Right lung (tissue), 5 donors: ENCODE data around the gene TXNDC11. TPM values are rescaled to one million over a fixed set of nuclear protein-coding genes. Genes with fewer than 3 reads are reported as not detected.
A peak's percentile ranks its signal among the peaks of the same experiment; 100 is the strongest.

Source experiments
- DNase-seq, 2 donors: peaks; one replicate each; pipeline ENCODE4 v3.0.0-alpha.2; 2013
- polyA plus RNA-seq, 5 donors: library from polyadenylated mRNA; unstranded; fragments of 120-200 nt; gene quantifications; one replicate each; pipeline versions ENCODE4 v1.2.1 to v1.2.3, GENCODE V29; 2013; ENCODE audit warnings: inconsistent platforms in 1 of 5, low replicate concordance in 1 of 5; ENCODE audit not compliant: insufficient read length in 5 of 5, insufficient read depth in 1 of 5

The TXNDC11 gene
- polyA plus RNA-seq, 5 donors, result 32.3 to 44.8 (median 37.1) TPM

- DNase-seq, result peak in 1 of 2 donors; percentile 60
Observed at GRCh38 chr16:11725457-11725856, 17.2 kb downstream of the TXNDC11 start.

DNA sequence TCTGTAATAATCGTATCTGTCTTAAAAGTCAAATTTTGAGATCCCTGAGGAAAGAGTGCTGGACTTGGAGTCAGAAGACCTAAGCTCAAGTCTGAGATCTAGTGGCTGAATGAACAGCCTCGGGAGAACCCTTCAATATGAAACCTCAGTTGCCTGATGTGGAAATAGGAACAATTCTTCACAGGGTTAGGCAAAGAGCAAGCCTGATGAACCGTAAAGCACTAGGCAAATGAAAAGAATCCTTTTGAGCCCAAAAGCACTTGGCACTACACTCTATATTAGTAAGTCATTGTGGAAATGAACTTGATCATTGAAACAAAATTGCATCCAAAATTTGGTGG, 20.2 kb downstream of the TXNDC11 start:
- no peak for DNase-seq

DNA sequence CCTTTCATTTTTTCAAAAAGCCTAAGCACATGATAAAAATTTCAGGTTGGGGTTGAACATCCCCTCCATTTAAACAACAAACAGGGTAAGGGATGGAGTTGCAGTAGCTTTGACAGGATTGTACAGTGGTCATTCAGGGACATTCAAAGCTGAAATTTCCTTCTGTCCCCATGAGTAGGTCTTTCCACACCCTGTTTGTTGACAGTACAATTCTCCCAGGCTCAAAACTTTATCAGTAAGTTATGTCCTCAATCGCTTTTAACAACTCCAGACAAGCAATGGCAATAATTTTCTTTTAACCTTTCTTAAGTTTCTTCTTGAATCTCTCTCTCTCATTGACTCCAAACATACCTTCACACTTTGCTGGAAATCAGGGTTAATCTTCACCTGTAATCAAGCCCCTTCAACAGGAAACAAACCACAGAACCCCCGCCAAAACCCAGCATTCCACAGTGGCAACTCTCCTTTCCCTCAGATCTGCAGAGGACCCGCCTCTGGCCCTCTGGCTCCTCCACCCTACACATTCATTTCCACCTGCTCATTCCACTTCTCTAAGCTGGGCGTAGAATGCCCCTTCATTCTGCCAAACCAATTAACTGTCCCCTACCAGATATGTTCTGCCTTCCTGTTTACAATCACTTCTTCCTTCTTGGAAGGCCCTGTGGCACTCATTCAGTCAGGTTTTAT, 20.7 kb downstream of the TXNDC11 start:
- no peak for DNase-seq

- no peak for DNase-seq
Observed at GRCh38 chr16:11719762-11720161, 22.9 kb downstream of the TXNDC11 start.

- DNase-seq, result no peak
Observed at GRCh38 chr16:11719171-11719570, 23.5 kb downstream of the TXNDC11 start.

- DNase-seq, result no peak
Observed at GRCh38 chr16:11717811-11718210, 24.8 kb downstream of the TXNDC11 start.

DNA sequence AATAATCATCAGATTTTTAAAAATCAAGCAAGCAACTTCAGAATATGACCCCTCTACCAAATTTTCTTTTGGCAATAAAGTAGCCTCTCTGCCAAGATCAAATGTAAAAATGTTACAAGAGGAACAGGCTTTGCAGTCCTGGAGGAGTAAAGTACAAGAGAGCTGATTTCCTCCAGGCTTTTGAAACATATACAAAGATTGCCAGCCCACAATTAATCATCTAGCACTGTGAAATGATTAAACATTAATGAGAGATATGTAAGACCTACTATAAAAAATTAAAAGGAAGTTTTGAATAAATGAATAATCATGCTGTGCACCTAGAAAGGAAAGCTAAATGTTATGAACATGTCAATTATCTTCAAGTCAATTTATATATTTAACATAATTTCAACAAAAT, 26.3 kb downstream of the TXNDC11 start:
- no peak for DNase-seq

DNA sequence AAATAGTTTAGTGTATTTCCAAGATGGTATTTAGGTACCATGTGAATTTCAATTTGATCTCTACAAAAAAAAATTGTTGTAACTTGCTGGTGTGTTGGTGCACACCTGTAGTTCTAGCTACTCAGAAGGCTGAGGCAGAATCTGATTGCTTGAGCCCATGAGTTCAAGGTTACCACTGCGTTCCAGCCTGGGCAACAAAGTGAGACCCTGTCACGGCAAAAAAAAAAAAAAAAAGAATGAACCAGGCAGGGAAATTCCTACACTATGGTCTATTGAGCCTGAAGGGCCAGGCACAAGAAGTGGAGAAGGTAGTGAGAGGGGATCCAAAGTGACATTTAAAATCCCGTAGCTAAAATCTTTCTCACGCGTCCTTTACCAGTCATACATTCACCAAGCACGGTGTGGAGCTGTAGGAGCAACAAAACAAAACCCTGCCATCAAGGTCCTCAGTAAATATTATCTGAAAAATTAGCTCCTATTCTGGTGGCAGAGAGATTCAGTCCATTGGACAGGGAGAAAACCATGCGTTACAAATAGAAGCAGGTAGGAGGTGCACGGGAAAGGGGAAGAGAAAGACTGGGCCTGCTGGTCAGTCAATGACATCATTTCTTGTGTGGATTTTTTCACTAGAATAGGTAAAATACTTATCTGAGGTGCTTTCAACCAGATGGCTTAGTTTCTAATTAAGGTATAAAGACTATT, 27.3 kb downstream of the TXNDC11 start:
- DNase-seq, result no peak

DNA sequence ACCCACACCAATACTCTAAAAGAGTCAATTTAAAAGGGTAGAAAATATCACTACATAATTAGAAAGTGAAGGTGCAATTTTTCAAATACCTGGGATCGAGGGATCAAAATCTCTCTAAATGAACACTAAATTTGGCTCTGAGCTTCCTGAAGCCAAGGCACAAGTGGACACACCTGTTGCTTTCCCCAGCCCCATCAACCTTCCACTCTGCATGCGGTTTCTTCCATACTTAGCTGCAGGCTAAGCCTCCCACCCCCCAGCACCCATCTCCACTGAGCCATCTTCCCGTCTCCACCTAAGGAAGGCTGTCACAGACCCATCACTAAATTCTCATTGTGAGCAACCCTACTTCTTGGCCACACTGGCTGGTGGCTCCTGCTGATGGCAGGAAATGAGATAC, 30.5 kb downstream of the TXNDC11 start:
- no peak for DNase-seq

DNA sequence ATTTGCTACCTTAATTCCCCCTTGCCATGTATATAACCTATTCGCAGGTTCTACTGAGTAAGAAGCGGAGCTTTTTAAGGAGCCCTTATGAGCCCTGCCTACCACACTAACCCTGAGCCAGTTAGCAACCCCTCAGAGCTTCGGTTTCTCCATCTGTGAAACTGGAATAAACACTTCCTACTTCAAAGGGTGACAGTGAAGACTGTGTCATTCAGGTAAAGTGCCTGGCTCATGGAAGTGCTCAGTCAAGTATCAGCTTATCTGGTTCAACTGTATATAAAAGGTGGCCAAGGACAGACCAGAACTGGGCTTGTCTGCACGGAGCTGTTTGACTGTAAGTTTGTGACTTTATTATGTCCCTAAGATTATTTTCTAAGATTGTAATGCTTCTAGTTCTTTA, 31.0 kb downstream of the TXNDC11 start:
- DNase-seq, result no peak

DNA sequence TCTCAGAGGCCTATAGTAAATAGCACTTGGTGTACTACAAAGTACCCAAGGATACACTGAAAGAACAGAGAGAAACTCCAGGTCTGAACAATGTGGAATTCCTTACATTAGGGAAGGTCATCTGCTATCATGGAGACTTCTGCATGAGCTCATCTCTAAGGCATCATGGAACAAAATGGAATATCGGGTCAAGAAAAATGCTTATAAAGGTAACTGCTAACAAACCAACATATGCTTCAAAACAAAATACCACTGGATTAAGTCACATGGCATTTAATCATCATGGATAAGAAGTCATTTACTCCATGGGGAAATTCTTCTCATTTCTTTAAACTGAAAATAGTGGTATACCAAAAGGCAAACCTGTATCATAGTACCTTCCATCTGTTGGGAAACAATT, 34.2 kb downstream of the TXNDC11 start:
- no peak for DNase-seq

- no peak for DNase-seq
Observed at GRCh38 chr16:11707679-11708197, 34.9 kb downstream of the TXNDC11 start.

DNA sequence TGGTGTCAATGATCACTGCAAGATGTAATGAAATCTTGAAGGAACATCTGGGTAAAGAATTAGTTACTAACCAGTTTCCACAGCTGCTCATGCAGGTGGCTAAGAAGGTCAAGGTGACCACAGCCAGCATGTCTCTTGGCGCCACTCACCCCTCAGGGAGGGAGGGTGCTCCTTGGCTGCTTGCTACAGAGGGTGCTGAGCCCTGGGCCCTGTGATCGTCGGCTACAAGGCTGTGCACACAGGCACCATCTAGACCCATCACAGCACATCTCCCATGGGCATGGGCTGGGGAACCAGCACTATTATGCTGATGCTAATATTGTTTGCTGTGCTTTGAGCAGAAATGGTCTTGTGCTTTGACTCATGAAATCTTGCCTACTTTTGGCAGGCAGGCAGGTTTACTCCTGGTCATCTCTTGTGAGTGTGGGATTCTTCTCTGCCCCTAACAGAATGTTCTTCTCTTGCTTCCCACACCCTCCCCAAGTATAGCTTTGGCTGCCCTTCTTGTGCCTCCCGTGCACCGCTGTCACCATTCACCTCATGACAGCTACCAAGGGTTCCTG, 36.4 kb downstream of the TXNDC11 start:
- no peak for DNase-seq

DNA sequence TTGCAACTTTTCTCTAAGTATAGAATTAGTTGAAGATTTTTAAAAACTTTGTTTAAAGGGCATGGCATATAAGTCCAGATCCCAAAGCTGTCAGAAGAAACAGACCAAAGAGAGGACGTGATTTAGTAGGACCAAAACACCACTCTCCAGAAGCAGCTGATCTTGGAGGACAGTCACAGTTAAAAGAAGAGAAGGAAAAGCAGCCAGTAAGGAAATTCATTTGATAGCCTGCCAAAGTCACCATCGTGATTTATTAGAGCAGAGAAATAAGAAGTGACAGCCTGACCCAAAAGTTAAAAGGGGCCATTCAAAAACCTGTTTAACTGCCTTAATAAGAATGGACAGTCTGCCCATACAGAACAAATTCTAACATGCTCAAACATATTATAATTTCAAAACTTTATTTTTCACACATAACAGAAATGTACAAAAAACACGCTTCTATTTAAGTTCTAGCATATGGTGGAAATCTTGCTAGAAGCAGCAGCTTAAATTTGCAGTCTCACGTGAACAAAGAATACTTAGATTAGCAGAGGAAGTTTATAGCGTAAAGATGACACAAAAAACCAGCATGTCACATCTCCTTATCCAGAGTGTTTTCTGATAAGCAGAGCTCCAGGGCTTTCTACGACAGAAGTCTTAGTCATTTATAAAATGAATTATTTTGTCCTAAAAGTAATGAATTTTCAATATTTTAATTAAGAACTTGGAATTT, 37.2 kb downstream of the TXNDC11 start:
- DNase-seq, result no peak

DNA sequence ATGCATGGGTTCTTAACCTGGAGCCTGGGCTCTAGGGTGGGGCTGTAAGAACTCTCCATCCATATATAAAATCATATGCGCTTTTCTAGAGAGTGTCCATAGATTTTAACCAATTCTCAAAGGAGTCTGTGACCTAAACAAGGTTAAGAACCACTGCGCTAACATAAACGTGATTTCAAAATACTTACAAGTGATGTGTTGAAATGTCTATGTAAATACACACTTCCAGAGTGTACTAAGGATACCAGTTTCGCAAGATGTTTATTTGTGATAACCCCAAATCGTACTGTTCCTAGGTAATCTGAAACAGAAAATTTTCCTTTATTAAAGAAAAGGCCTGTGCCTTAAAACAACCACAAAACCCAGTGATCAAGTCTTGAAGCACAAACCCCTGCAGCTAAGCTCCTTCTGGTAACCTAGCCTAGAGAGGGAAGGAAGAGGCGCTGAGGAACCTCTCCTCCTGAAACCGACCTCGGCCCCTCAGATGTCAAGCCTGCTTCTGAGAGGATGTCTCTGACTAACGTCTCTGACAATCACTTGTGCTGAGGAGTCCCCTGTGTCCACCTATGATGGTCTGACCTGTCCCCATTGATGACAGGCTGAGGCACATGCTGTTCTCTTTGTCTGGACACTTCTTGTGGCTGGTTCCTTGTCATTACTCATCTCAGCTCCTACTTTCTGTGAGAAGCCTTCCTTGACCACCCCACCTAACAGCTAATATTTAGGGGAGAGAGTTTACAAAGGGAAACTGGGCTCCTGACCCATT, 42.2 kb downstream of the TXNDC11 start:
- DNase-seq, result no peak

- no peak for DNase-seq
Observed at GRCh38 chr16:11699234-11699894, 43.3 kb downstream of the TXNDC11 start.

- DNase-seq, result no peak
Observed at GRCh38 chr16:11698271-11698689, 44.4 kb downstream of the TXNDC11 start.

DNA sequence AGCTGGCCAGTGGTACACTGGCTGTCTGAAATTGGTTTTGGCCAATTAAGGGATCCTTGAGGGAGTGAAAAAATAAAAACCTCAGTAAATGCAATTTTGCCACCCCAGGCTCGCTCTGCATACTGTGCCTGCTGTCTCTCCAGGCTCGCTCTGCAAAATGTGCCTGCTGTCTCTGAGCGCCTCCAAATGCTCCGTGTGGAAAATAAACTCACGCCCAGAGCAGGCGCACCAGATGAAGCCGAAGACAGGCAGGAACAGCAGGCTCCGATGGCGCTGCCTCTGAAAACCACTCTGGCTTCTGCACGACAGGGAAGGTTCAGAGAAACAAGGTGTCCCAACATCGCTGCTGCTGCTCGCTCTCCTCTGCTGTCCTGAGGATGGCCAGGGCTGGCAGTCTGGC, 45.3 kb downstream of the TXNDC11 start:
- DNase-seq, result no peak

GRCh38 chr16:11696266-11697012, 46.2 kb downstream of the TXNDC11 start:
- no peak for DNase-seq

DNA sequence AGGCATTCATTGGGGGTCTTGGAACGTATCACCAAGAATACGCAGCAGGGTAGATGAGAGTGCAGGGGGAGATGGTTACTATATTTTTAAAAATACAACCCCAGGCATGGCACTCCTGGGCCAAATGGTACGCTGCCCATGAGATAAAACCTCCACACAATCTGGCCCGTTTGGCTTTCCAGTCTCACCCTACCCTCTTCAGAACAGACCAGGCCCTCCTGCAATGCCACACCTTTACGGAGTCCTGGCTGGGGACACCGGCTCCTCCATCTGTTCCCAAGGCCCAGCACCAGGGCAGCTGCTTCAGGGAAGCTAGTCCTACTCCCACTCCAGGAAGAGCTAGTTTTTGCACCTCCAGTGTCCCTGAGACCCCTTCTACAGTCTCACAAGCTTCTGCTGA, 50.0 kb downstream of the TXNDC11 start:
- no peak for DNase-seq
